ENCODE measurements around the gene C9.

C9 gene

DNA sequence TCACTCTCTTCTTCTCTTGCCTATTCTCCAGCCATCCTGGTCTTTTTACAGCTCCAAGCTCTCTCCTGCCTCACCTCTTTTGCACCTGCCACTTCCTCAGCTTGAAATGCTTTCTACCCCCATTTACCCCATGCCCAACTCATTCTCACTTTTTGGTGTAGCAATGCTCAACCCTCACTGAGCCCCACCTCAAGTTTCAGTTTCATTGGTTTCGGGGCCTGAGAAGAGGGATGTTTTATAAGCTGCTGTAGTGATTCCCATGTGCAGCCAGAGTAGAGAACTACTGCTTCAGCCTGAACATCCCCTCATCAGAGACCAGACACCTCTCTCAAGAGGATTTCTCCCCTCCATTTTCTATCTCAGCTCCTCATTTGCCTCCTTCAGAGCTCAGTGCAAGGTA is 99.8 kb downstream of the C9 start:
- no peaks in the 10 kb centered on the region for H3K9me3 ChIP-seq (ENCODE audit: control insufficient read depth, low read length)
- no peaks in the 10 kb centered on the region for H3K36me3 ChIP-seq (ENCODE audit: control insufficient read depth, insufficient read depth, low read length)
- no peak overlapping the region for H3K4me3 ChIP-seq (ENCODE audit: extremely low read depth, insufficient read depth, low read length, poor library complexity, severe bottlenecking)
- no peak overlapping the region for H3K27ac ChIP-seq (ENCODE audit: low read depth, low read length, severe bottlenecking)
- WGBS, 2 experiments (ENCODE audit: insufficient coverage in 2 of 2): no CpG with 5 or more reads among the region's 1 CpG
- H3K4me1 ChIP-seq (ENCODE audit: control insufficient read depth, insufficient read depth, low read length, poor library complexity, severe bottlenecking): peaks cover 3% of the 10 kb centered on the region

DNA sequence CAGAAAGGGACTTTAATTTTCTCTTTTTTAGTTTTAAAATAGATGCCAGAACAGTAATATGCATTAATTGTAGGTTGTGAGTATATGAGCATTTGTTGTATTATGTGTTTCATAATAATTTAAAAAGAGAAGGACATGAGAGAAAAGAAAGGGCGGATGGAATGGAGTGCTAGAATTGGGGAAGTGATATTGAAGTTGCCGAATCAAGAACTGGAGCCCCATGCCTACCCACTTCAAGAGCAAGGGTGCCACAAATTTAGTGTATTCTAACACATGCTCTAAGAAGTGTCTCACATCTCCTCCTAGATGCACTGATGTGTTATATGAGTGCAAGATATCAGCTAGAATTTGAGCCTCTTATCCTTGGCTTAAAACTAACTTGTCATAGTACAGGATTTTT is 101.3 kb downstream of the C9 start:
- 71% methylated on average over 2 of the region's 2 CpGs; no CpG with 5 or more reads in 1 of the 2 experiments for WGBS, 2 experiments (ENCODE audit: insufficient coverage in 2 of 2)
- no peaks in the 10 kb centered on the region for H3K9me3 ChIP-seq (ENCODE audit: control insufficient read depth, low read length)

DNA sequence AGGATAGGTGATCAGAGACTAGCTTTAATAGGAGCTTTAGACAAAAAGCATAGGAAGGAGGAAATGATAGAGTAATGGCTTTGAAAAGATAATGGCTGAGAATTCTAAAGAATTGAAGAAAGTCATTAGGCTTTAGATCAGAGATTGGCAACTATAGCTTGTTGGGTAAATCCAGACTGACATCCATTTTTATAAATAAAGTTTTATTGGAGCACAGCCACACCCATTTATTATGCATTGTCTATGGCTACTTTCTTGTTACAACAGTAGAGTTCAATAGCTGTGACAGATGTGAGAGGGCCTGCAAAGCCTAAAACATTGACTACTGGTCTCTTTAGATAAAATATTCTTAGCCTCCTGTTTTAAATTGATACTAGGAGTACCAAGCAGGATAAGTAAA is 104.2 kb downstream of the C9 start:
- H3K9me3 ChIP-seq (ENCODE audit: control insufficient read depth, low read length): no peaks in the 10 kb centered on the region
- H3K36me3 ChIP-seq (ENCODE audit: control insufficient read depth, insufficient read depth, low read length): no peaks in the 10 kb centered on the region
- no peak overlapping the region for H3K4me3 ChIP-seq (ENCODE audit: extremely low read depth, insufficient read depth, low read length, poor library complexity, severe bottlenecking)
- no peaks in the 10 kb centered on the region for H3K4me1 ChIP-seq (ENCODE audit: control insufficient read depth, insufficient read depth, low read length, poor library complexity, severe bottlenecking)
- H3K27ac ChIP-seq (ENCODE audit: low read depth, low read length, severe bottlenecking): no peak overlapping the region

More for the DNA sequence above, 101.3 kb downstream of the C9 start:
- H3K4me1 ChIP-seq (ENCODE audit: control insufficient read depth, insufficient read depth, low read length, poor library complexity, severe bottlenecking): peaks cover 3% of the 10 kb centered on the region
- no peaks in the 10 kb centered on the region for H3K36me3 ChIP-seq (ENCODE audit: control insufficient read depth, insufficient read depth, low read length)
- no peak overlapping the region for H3K27ac ChIP-seq (ENCODE audit: low read depth, low read length, severe bottlenecking)
- no peak overlapping the region for H3K4me3 ChIP-seq (ENCODE audit: extremely low read depth, insufficient read depth, low read length, poor library complexity, severe bottlenecking)

DNA sequence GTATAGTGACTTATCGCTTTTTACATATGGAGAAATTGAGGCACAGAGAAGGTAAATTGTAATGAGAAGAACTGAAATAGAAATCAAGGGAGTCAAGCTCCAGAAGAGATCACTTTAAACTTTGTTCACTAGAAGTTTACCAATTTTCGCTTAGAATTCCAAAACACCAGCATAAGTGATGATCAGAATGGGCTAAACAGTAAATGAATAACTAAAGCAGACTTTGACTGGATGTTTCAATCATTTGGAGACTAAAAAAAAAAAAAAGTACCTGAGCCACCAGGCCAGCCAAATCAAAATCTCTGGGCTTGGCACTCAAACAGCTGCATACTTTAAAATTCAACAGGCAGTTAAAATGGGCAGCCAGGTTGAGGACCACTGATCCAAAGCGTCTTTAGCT is 106.7 kb downstream of the C9 start:
- WGBS, 2 experiments (ENCODE audit: insufficient coverage in 2 of 2): 84 to 92% methylated on average over 1 to 2 of the region's 3 CpGs
- no peaks in the 10 kb centered on the region for H3K9me3 ChIP-seq (ENCODE audit: control insufficient read depth, low read length)
- H3K27ac ChIP-seq (ENCODE audit: low read depth, low read length, severe bottlenecking): no peak overlapping the region
- H3K4me3 ChIP-seq (ENCODE audit: extremely low read depth, insufficient read depth, low read length, poor library complexity, severe bottlenecking): no peak overlapping the region
- no peaks in the 10 kb centered on the region for H3K4me1 ChIP-seq (ENCODE audit: control insufficient read depth, insufficient read depth, low read length, poor library complexity, severe bottlenecking)
- H3K36me3 ChIP-seq (ENCODE audit: control insufficient read depth, insufficient read depth, low read length): no peaks in the 10 kb centered on the region

DNA sequence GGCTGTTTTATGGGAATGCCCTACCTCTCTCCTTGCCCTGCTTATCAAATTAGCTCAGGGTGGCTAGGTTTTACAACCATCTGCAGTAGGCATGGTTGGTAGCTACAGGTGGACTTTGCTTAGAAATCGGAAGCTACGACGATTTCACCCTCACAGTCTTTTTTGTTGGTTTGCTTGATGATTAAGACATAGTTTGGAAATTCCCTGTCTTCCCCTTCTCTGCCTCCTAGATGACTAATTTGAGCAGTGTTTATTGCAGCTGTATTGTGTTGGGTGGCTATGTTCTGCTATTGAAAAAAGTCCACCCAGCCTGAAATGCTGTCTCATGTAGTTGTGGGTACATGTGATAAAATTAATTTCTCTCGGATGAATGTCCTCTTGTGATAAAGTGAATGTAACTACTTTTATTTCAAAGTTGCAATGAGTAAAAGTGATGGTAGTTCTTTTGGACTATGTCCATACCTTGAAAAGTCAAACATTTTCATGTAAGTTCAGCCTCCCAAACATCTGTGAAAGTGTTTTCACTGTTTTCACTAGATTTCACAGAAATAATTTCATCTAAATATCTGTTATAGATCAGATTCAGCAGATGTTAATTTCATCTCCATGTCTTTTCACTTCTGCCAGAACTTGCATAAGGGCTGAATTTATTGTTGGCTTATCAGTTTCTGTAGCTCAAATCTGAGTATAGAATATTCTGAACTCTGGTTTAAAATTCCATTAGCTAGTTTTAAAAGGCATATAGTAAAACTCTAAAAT is 107.6 kb downstream of the C9 start:
- Histone ChIP-seq H3K36me3 (ENCODE audit: control insufficient read depth, insufficient read depth, low read length) (no peaks in the 10 kb centered on the region), H3K4me3 (ENCODE audit: extremely low read depth, insufficient read depth, low read length, poor library complexity, severe bottlenecking) (no peak overlapping the region), H3K27ac (ENCODE audit: low read depth, low read length, severe bottlenecking) (no peak overlapping the region), H3K4me1 (ENCODE audit: control insufficient read depth, insufficient read depth, low read length, poor library complexity, severe bottlenecking) (no peaks in the 10 kb centered on the region), H3K9me3 (ENCODE audit: control insufficient read depth, low read length) (no peaks in the 10 kb centered on the region)
- 80 to 100% methylated on average over 1 of the region's 4 CpGs for WGBS, 2 experiments (ENCODE audit: insufficient coverage in 2 of 2)

DNA sequence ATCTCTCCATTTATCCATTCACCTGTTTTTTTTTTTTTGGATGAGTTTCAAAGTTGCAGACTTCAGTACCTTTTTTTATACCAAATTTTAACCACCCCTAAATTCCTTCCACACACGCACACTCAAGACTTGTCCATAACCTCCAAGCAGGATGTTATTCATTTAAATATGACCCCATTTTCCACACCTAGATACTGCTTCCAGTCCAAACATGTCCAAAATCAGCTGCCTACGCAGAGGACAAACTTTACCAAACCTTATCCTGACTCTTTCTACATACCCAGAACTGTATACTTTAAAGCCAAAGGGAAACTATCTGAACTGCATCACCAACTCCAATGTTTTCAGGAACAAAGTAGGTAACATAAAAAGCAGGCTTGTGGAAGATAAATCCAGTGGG is 108.9 kb downstream of the C9 start:
- H3K4me3 ChIP-seq (ENCODE audit: extremely low read depth, insufficient read depth, low read length, poor library complexity, severe bottlenecking): no peak overlapping the region
- peaks cover 2% of the 10 kb centered on the region for H3K9me3 ChIP-seq (ENCODE audit: control insufficient read depth, low read length)
- WGBS, 2 experiments (ENCODE audit: insufficient coverage in 2 of 2): 93 to 100% methylated on average over 1 to 2 of the region's 2 CpGs
- H3K27ac ChIP-seq (ENCODE audit: low read depth, low read length, severe bottlenecking): no peak overlapping the region
- H3K4me1 ChIP-seq (ENCODE audit: control insufficient read depth, insufficient read depth, low read length, poor library complexity, severe bottlenecking): no peaks in the 10 kb centered on the region
- H3K36me3 ChIP-seq (ENCODE audit: control insufficient read depth, insufficient read depth, low read length): no peaks in the 10 kb centered on the region

DNA sequence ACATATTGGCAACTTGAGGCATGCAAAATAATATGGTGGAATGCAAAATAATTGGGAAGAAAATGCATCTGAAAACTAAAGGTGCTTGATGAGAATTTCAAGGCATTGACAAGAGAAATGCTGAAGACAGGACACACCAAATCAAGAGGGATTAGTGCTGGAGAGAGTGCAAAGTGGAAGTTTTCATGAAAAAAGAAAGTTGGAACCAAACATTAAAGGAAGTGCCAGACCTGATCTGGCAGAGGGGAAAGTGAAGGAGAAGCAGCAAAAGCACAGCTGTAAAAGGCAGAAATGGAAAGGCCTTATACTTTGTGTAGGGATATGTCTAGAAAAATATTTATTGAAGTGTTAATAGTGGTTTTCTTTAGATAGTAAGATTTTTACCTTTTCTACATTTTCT is 109.6 kb downstream of the C9 start:
- no peak overlapping the region for H3K27ac ChIP-seq (ENCODE audit: low read depth, low read length, severe bottlenecking)
- no peaks in the 10 kb centered on the region for H3K36me3 ChIP-seq (ENCODE audit: control insufficient read depth, insufficient read depth, low read length)
- H3K4me3 ChIP-seq (ENCODE audit: extremely low read depth, insufficient read depth, low read length, poor library complexity, severe bottlenecking): no peak overlapping the region
- no peaks in the 10 kb centered on the region for H3K4me1 ChIP-seq (ENCODE audit: control insufficient read depth, insufficient read depth, low read length, poor library complexity, severe bottlenecking)
- H3K9me3 ChIP-seq (ENCODE audit: control insufficient read depth, low read length): peaks cover 5% of the 10 kb centered on the region

DNA sequence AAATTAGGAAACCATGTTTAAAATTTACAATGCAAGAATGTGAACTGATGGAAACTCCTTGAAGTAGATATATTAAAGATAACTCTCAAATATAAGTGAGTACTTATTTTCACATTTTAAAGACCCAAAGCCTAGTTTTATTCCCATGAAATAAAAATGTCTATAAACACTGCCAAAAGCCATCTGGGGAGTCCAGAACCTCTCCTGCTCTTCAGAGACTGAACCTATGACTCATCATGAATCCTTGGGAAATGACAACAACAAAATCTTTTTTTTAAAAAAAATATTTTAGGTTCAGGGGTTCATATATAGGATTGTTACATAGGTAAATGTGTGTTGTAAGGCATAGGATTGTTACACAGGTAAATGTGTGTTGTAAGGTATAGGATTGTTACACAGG is 111.1 kb downstream of the C9 start:
- H3K4me1 ChIP-seq (ENCODE audit: control insufficient read depth, insufficient read depth, low read length, poor library complexity, severe bottlenecking): no peaks in the 10 kb centered on the region

DNA sequence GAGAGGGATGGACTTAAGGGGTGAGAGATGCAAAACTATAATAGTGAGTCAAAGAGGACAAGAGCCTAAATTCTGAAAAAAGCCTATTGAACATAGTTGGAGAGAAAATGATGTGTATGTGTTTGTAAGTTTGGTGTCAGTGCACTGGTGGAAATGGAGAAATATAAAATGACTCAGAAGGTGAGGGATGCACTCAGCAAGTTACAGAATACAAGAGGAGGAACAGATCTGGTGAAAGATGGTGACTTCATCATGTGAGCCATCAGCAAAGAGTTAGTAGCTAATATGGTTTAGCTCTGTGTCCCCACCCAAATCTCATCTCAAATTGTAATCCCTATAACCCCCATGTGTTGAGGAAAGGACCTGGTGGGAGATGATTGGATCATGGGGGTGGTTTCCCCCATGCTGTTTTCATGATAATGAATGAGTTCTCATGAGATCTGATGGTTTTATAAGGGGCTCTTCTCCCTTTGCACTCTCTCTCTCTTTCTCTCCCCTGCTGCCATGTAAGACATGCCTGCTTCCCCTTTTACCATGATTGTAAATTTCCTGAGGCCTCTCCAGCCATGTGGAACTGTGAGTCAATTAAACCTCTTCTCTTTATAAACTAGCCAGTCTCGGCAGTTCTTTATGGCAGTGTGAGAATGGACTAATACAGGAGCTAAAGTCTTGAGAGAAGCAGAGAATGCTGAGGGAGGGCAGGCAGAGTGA is 114.6 kb downstream of the C9 start:
- 80% methylated on average over 1 of the region's 1 CpG; no CpG with 5 or more reads in 1 of the 2 experiments for WGBS, 2 experiments (ENCODE audit: insufficient coverage in 2 of 2)
- H3K4me1 ChIP-seq (ENCODE audit: control insufficient read depth, insufficient read depth, low read length, poor library complexity, severe bottlenecking): no peaks in the 10 kb centered on the region
- no peaks in the 10 kb centered on the region for H3K36me3 ChIP-seq (ENCODE audit: control insufficient read depth, insufficient read depth, low read length)
- H3K27ac ChIP-seq (ENCODE audit: low read depth, low read length, severe bottlenecking): no peak overlapping the region
- H3K4me3 ChIP-seq (ENCODE audit: extremely low read depth, insufficient read depth, low read length, poor library complexity, severe bottlenecking): no peak overlapping the region
- H3K9me3 ChIP-seq (ENCODE audit: control insufficient read depth, low read length): peaks cover 5% of the 10 kb centered on the region

More for the DNA sequence above, 111.1 kb downstream of the C9 start:
- Histone ChIP-seq H3K9me3 (ENCODE audit: control insufficient read depth, low read length) (peaks cover 5% of the 10 kb centered on the region), H3K27ac (ENCODE audit: low read depth, low read length, severe bottlenecking) (no peak overlapping the region), H3K36me3 (ENCODE audit: control insufficient read depth, insufficient read depth, low read length) (no peaks in the 10 kb centered on the region), H3K4me3 (ENCODE audit: extremely low read depth, insufficient read depth, low read length, poor library complexity, severe bottlenecking) (no peak overlapping the region)

DNA sequence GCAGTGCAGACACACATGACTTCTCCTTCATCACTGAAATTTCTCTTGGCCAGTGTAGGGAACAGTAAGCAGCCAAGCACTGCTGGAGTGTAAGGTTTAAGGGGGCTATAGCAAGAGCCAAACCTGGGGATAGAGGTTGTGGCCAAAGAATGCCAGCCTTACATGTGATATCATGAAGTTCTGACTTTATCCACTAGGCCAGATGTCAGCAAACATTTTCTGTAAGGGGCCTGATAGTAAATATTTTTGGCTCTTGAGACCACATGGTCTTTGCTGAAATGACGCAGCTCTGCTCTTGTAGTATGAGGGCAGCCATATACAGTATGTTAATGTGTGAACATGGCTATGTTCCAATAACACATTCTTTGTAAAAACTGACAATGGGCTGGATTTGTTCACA is 115.2 kb downstream of the C9 start:
- no peaks in the 10 kb centered on the region for H3K4me1 ChIP-seq (ENCODE audit: control insufficient read depth, insufficient read depth, low read length, poor library complexity, severe bottlenecking)
- H3K9me3 ChIP-seq (ENCODE audit: control insufficient read depth, low read length): peaks cover 5% of the 10 kb centered on the region
- no peak overlapping the region for H3K27ac ChIP-seq (ENCODE audit: low read depth, low read length, severe bottlenecking)
- WGBS, 2 experiments (ENCODE audit: insufficient coverage in 2 of 2): no CpG with 5 or more reads among the region's 1 CpG
- no peak overlapping the region for H3K4me3 ChIP-seq (ENCODE audit: extremely low read depth, insufficient read depth, low read length, poor library complexity, severe bottlenecking)
- H3K36me3 ChIP-seq (ENCODE audit: control insufficient read depth, insufficient read depth, low read length): no peaks in the 10 kb centered on the region

DNA sequence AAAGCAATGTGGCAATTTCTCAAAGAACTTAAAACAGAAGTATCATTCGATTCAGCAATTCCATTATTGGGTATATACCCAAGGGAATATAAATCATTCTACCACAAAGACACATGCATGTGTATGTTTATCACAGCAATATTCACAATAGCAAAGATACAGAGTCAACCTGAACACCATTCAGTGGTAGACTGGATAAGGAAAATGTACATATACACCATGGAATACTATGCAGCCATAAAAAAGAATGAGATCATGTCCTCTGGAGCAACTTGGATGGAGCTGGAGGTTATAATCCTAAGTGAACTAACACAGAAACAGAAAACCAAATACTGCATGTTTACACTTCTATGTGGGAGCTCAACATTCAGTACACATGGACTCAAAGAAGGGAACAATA is 123.5 kb downstream of the C9 start:
- Histone ChIP-seq H3K4me3 (ENCODE audit: extremely low read depth, insufficient read depth, low read length, poor library complexity, severe bottlenecking) (no peak overlapping the region), H3K27ac (ENCODE audit: low read depth, low read length, severe bottlenecking) (no peak overlapping the region), H3K4me1 (ENCODE audit: control insufficient read depth, insufficient read depth, low read length, poor library complexity, severe bottlenecking) (no peaks in the 10 kb centered on the region), H3K9me3 (ENCODE audit: control insufficient read depth, low read length) (no peaks in the 10 kb centered on the region), H3K36me3 (ENCODE audit: control insufficient read depth, insufficient read depth, low read length) (no peaks in the 10 kb centered on the region)
- WGBS, 2 experiments (ENCODE audit: insufficient coverage in 2 of 2): no CpG with 5 or more reads among the region's 1 CpG
